HEK293 (cell line): ENCODE results near the gene CSDE1.
A peak's percentile ranks its signal among the peaks of the same experiment; 100 is the strongest.

Experiments
- FEZF1 ChIP-seq: fragments of 450-650 bp; formaldehyde crosslinking; IDR thresholded peaks from 2 replicates; pipeline ENCODE4 v1.5.1; 2016; ENCODE audit warnings: missing biosample characterization, missing genetic modification characterization
- INSM2 ChIP-seq: fragments of 450-650 bp; formaldehyde crosslinking; IDR thresholded peaks from 2 replicates; pipeline ENCODE4 v1.5.1; 2016; ENCODE audit warnings: missing biosample characterization, missing genetic modification characterization
- KLF9 ChIP-seq: fragments of 450-650 bp; formaldehyde crosslinking; IDR thresholded peaks from 2 replicates; pipeline ENCODE4 v1.5.1; 2016; ENCODE audit warnings: missing biosample characterization, missing genetic modification characterization, low read depth
- PATZ1 ChIP-seq: fragments of 450-650 bp; formaldehyde crosslinking; IDR thresholded peaks from 2 replicates; pipeline ENCODE4 v1.5.1; 2016; ENCODE audit warnings: missing biosample characterization, missing genetic modification characterization
- REPIN1 ChIP-seq: fragments of 450-650 bp; formaldehyde crosslinking; IDR thresholded peaks from 2 replicates; pipeline ENCODE4 v1.5.1; 2017; ENCODE audit warnings: missing biosample characterization, missing genetic modification characterization, low read depth
- TSHZ1 ChIP-seq: fragments of 450-650 bp; formaldehyde crosslinking; IDR thresholded peaks from 2 replicates; pipeline ENCODE4 v1.5.1; 2016; ENCODE audit warnings: missing biosample characterization, missing genetic modification characterization, borderline replicate concordance
- ZBTB10 ChIP-seq: fragments of 450-650 bp; formaldehyde crosslinking; IDR thresholded peaks from 2 replicates; pipeline ENCODE4 v1.5.1; 2016; ENCODE audit warnings: missing biosample characterization, missing genetic modification characterization
- ZEB2 ChIP-seq: fragments of 450-650 bp; formaldehyde crosslinking; IDR thresholded peaks from 2 replicates; pipeline ENCODE4 v1.5.1; 2016; ENCODE audit warnings: missing biosample characterization, missing genetic modification characterization
- ZFHX2 ChIP-seq: fragments of 450-650 bp; formaldehyde crosslinking; conservative IDR thresholded peaks from 2 replicates; pipeline ENCODE4 v1.5.1; 2016; ENCODE audit warnings: missing biosample characterization, missing genetic modification characterization
- ZNF280D ChIP-seq: fragments of 450-650 bp; formaldehyde crosslinking; IDR thresholded peaks from 2 replicates; pipeline ENCODE4 v1.5.1; 2016; ENCODE audit warnings: missing biosample characterization, missing genetic modification characterization
- ZNF335 ChIP-seq: fragments of 450-650 bp; formaldehyde crosslinking; conservative IDR thresholded peaks from 2 replicates; pipeline ENCODE4 v1.5.1; 2016; ENCODE audit warnings: missing biosample characterization, missing genetic modification characterization
- ZNF341 ChIP-seq: fragments of 450-650 bp; formaldehyde crosslinking; IDR thresholded peaks from 2 replicates; pipeline ENCODE4; 2016; ENCODE audit warnings: low read depth, missing biosample characterization, missing genetic modification characterization
- ZNF433 ChIP-seq: fragments of 450-650 bp; formaldehyde crosslinking; IDR thresholded peaks from 2 replicates; pipeline ENCODE4 v1.5.1; 2016; ENCODE audit warnings: missing biosample characterization, missing genetic modification characterization, low read depth
- ZNF488 ChIP-seq: fragments of 450-650 bp; formaldehyde crosslinking; IDR thresholded peaks from 2 replicates; pipeline ENCODE4 v1.5.1; 2016; ENCODE audit warnings: missing biosample characterization, missing genetic modification characterization
- ZNF548 ChIP-seq: fragments of 450-650 bp; formaldehyde crosslinking; IDR thresholded peaks from 2 replicates; pipeline ENCODE4 v1.5.1; 2016; ENCODE audit warnings: missing biosample characterization, missing genetic modification characterization
- ZNF558 ChIP-seq: fragments of 450-650 bp; formaldehyde crosslinking; IDR thresholded peaks from 2 replicates; pipeline ENCODE4 v1.5.1; 2016; ENCODE audit warnings: missing biosample characterization, missing genetic modification characterization
- ZNF561 ChIP-seq: fragments of 450-650 bp; IDR thresholded peaks from 2 replicates; pipeline ENCODE4 v1.5.1; 2018; ENCODE audit warnings: missing biosample characterization, missing genetic modification characterization, borderline replicate concordance
- ZNF692 ChIP-seq: fragments of 450-650 bp; formaldehyde crosslinking; IDR thresholded peaks from 2 replicates; pipeline ENCODE4 v1.5.1; 2016; ENCODE audit warnings: missing biosample characterization, missing genetic modification characterization
- ZNF777 ChIP-seq: fragments of 450-650 bp; formaldehyde crosslinking; IDR thresholded peaks from 2 replicates; pipeline ENCODE4 v1.5.1; 2017; ENCODE audit warnings: missing biosample characterization, missing genetic modification characterization, borderline replicate concordance
- ZSCAN16 ChIP-seq: fragments of 450-650 bp; formaldehyde crosslinking; IDR thresholded peaks from 2 replicates; pipeline ENCODE4 v1.5.1; 2016; ENCODE audit warnings: missing biosample characterization, missing genetic modification characterization

The CSDE1 gene

GRCh38 chr1:114757455-114758255, at the start of gene CSDE1 (continued):
- TF ChIP-seq TSHZ1 (tag by site-specific recombination) (no peak), KLF9 (peak; percentile 48), ZSCAN16 (tag by site-specific recombination) (no peak; the same call in none of the 2 replicates), ZNF433 (tag by site-specific recombination) (0 out of 2 replicates have a peak, but pooled peaks have one; percentile 7), ZNF777 (tag by site-specific recombination) (no peak), INSM2 (tag by site-specific recombination) (peak; percentile 82; the same call in 1 of the 2 replicates), REPIN1 (tag by site-specific recombination) (0 out of 2 replicates have a peak, but pooled peaks have one; percentile 48), ZNF548 (no peak), ZNF561 (tag by site-specific recombination) (peak; percentile 18; the same call in 1 of the 2 replicates), ZFHX2 (peak; percentile 58; the same call in 1 of the 2 replicates), ZNF341 (tag by site-specific recombination) (peak; percentile 99), ZNF335 (tag by site-specific recombination) (peak; percentile 92), PATZ1 (peak; percentile 63), FEZF1 (no peak), ZEB2 (peak; percentile 47), ZBTB10 (tag by site-specific recombination) (peak; percentile 99), ZNF558 (tag by site-specific recombination) (0 out of 2 replicates have a peak, but pooled peaks have one; percentile 32), ZNF280D (tag by site-specific recombination) (peak; percentile 46; the same call in 1 of the 2 replicates), ZNF692 (tag by site-specific recombination) (peak; percentile 67; the same call in 1 of the 2 replicates), ZNF488 (no peak)
